ENCODE results near the gene OBSL1. TPM values are rescaled to one million over a fixed set of nuclear protein-coding genes. Genes with fewer than 3 reads are reported as not detected.

OBSL1 gene
- total and polyA plus RNA-seq, 4 donors: 34.0 to 75.2 (median 64.0) TPM

- H3K36me3 ChIP-seq (ENCODE audit: control insufficient read depth in 4 of 4, insufficient read depth in 4 of 4, low read length in 4 of 4): no peaks in the 10 kb centered on the region
- peaks cover 0 to 3% (median 0%) of the 10 kb centered on the region in 4 donors for H3K9me3 ChIP-seq (ENCODE audit: control insufficient read depth in 4 of 4, insufficient read depth in 3 of 4, low read length in 3 of 4)
- H3K9ac ChIP-seq (ENCODE audit: insufficient read depth in 1 of 2, low read length in 2 of 2): no peak overlapping the region
- H3K4me1 ChIP-seq (ENCODE audit: control insufficient read depth in 5 of 5, insufficient read depth in 5 of 5, low read length in 5 of 5): peaks cover 0 to 43% (median 2%) of the 10 kb centered on the region in 5 donors
- TF ChIP-seq CTCF (IDR thresholded peaks at IDR 0.05; ENCODE audit: control extremely low read depth, extremely low read depth): no peak
- 27 to 44% methylated on average over 7 of the region's 7 CpGs for WGBS, 2 donors
- ATAC-seq (ENCODE audit: insufficient read depth, low FRiP score): no peak
- H3K27ac ChIP-seq (ENCODE audit: low read depth in 1 of 2, low read length in 1 of 2): no peak overlapping the region
- peaks cover 0 to 58% (median 30%) of the 10 kb centered on the region in 3 donors for H3K27me3 ChIP-seq (ENCODE audit: control insufficient read depth in 3 of 3, insufficient read depth in 3 of 3, low read length in 2 of 3)
- H3K4me3 ChIP-seq: no peak overlapping the region
- no peak for DNase-seq
Observed at GRCh38 chr2:219516888-219517287, 54.5 kb downstream of the OBSL1 start.

- no peak overlapping the region for H3K4me3 ChIP-seq
- DNase-seq (no peak), ATAC-seq (ENCODE audit: insufficient read depth, low FRiP score) (no peak)
- peaks cover 0 to 37% (median 2%) of the 10 kb centered on the region in 5 donors for H3K4me1 ChIP-seq (ENCODE audit: control insufficient read depth in 5 of 5, insufficient read depth in 5 of 5, low read length in 5 of 5)
- WGBS, 2 donors: 60 to 72% methylated on average over 17 of the region's 17 CpGs
- peaks cover 0 to 55% (median 28%) of the 10 kb centered on the region in 3 donors for H3K27me3 ChIP-seq (ENCODE audit: control insufficient read depth in 3 of 3, insufficient read depth in 3 of 3, low read length in 2 of 3)
- peaks cover 0 to 3% (median 0%) of the 10 kb centered on the region in 4 donors for H3K9me3 ChIP-seq (ENCODE audit: control insufficient read depth in 4 of 4, insufficient read depth in 3 of 4, low read length in 3 of 4)
- TF ChIP-seq CTCF (IDR thresholded peaks at IDR 0.05; ENCODE audit: control extremely low read depth, extremely low read depth): no peak
- H3K9ac ChIP-seq (ENCODE audit: insufficient read depth in 1 of 2, low read length in 2 of 2): no peak overlapping the region
- H3K27ac ChIP-seq (ENCODE audit: low read depth in 1 of 2, low read length in 1 of 2): no peak overlapping the region
- H3K36me3 ChIP-seq (ENCODE audit: control insufficient read depth in 4 of 4, insufficient read depth in 4 of 4, low read length in 4 of 4): no peaks in the 10 kb centered on the region
Observed at GRCh38 chr2:219515874-219516629, 55.3 kb downstream of the OBSL1 start.

- Histone ChIP-seq H3K27me3 (ENCODE audit: control insufficient read depth in 3 of 3, insufficient read depth in 3 of 3, low read length in 2 of 3) (peaks cover 0 to 49% (median 32%) of the 10 kb centered on the region in 3 donors), H3K4me3 (no peak overlapping the region), H3K9me3 (ENCODE audit: control insufficient read depth in 4 of 4, insufficient read depth in 3 of 4, low read length in 3 of 4) (peaks cover 0 to 3% (median 0%) of the 10 kb centered on the region in 4 donors), H3K9ac (ENCODE audit: insufficient read depth in 1 of 2, low read length in 2 of 2) (no peak overlapping the region), H3K36me3 (ENCODE audit: control insufficient read depth in 4 of 4, insufficient read depth in 4 of 4, low read length in 4 of 4) (no peaks in the 10 kb centered on the region), H3K4me1 (ENCODE audit: control insufficient read depth in 5 of 5, insufficient read depth in 5 of 5, low read length in 5 of 5) (peaks cover 0 to 44% (median 2%) of the 10 kb centered on the region in 5 donors), H3K27ac (ENCODE audit: low read depth in 1 of 2, low read length in 1 of 2) (no peak overlapping the region)
- DNase-seq (no peak), ATAC-seq (ENCODE audit: insufficient read depth, low FRiP score) (no peak)
- 76 to 82% methylated on average over 21 of the region's 21 CpGs for WGBS, 2 donors
- no peak for TF ChIP-seq CTCF (IDR thresholded peaks at IDR 0.05; ENCODE audit: control extremely low read depth, extremely low read depth)
Observed at GRCh38 chr2:219514836-219515235, 56.5 kb downstream of the OBSL1 start.

All from lung (tissue), 12 donors.